CD4-positive, alpha-beta T cell treated with Interleukin-15 for 4 hours (primary cell): ENCODE data around the gene C6orf15.

Source experiments
- DNase-seq: peaks from one replicate; pipeline ENCODE4 v3.0.0-alpha.2; 2020; ENCODE audit warnings: low spot score

The C6orf15 gene

GRCh38 chr6:31107052-31107451 lies 5.3 kb downstream of the C6orf15 start:
- no peak for DNase-seq

GRCh38 chr6:31103136-31103535 lies 9.2 kb downstream of the C6orf15 start:
- no peak for DNase-seq

- DNase-seq, result no peak
These were observed 13.9 kb downstream of the C6orf15 start for GRCh38 chr6:31098449-31098938.

GRCh38 chr6:31096656-31097055 lies 15.7 kb downstream of the C6orf15 start:
- no peak for DNase-seq

- DNase-seq, result no peak
These were observed 16.2 kb downstream of the C6orf15 start for GRCh38 chr6:31096215-31096614.

GRCh38 chr6:31094389-31094881 lies 17.9 kb downstream of the C6orf15 start:
- peak; percentile 49 for DNase-seq

GRCh38 chr6:31092769-31093505 lies 19.4 kb downstream of the C6orf15 start:
- no peak for DNase-seq

- DNase-seq, result no peak
These were observed 20.1 kb downstream of the C6orf15 start for GRCh38 chr6:31092238-31092637.

GRCh38 chr6:31091680-31092079 lies 20.7 kb downstream of the C6orf15 start:
- DNase-seq, result no peak

GRCh38 chr6:31090973-31091364 lies 21.4 kb downstream of the C6orf15 start:
- no peak for DNase-seq

GRCh38 chr6:31090275-31090972 lies 22.0 kb downstream of the C6orf15 start:
- DNase-seq, result no peak

GRCh38 chr6:31087494-31088089 lies 24.8 kb downstream of the C6orf15 start:
- DNase-seq, result peak; percentile 84

GRCh38 chr6:31086788-31087440 lies 25.5 kb downstream of the C6orf15 start:
- no peak for DNase-seq

GRCh38 chr6:31083742-31084354 lies 28.5 kb downstream of the C6orf15 start:
- DNase-seq, result peak; percentile 32

- DNase-seq, result no peak
These were observed 30.5 kb downstream of the C6orf15 start for GRCh38 chr6:31081872-31082271.

- DNase-seq, result peak; percentile 69
These were observed 32.6 kb downstream of the C6orf15 start for GRCh38 chr6:31079656-31080261.

- DNase-seq, result no peak
These were observed 35.8 kb downstream of the C6orf15 start for GRCh38 chr6:31076611-31077010.

GRCh38 chr6:31075528-31075927 lies 36.8 kb downstream of the C6orf15 start:
- no peak for DNase-seq

GRCh38 chr6:31074401-31074800 lies 38.0 kb downstream of the C6orf15 start:
- no peak for DNase-seq

GRCh38 chr6:31070711-31071197 lies 41.6 kb downstream of the C6orf15 start:
- DNase-seq, result no peak

GRCh38 chr6:31068669-31069340 lies 43.6 kb downstream of the C6orf15 start:
- peak; percentile 65 for DNase-seq
